Endodermal cell (in vitro differentiated cells): ENCODE results near the gene MOCOS. TPM values are rescaled to one million over a fixed set of nuclear protein-coding genes. Genes with fewer than 3 reads are reported as not detected.

Source experiments
- DNase-seq: peaks from one replicate; pipeline ENCODE4 v3.0.0-alpha.2; 2017
- H3K27ac ChIP-seq: 2 replicates; pipeline ENCODE4 v1.5.1; 2013; ENCODE audit warnings: mild to moderate bottlenecking, low read depth, low read length, moderate library complexity
- H3K27me3 ChIP-seq: 2 replicates; pipeline ENCODE4 v1.6.1; 2013; ENCODE audit warnings: mild to moderate bottlenecking, low read length, moderate library complexity; ENCODE audit not compliant: insufficient read depth, control insufficient read depth, poor library complexity, severe bottlenecking
- H3K36me3 ChIP-seq: 2 replicates; pipeline ENCODE4 v1.7.0; 2013; ENCODE audit warnings: mild to moderate bottlenecking, low read length, moderate library complexity; ENCODE audit not compliant: control insufficient read depth, insufficient read depth
- H3K4me1 ChIP-seq: one replicate; pipeline ENCODE4 v1.7.0; 2013; ENCODE audit warnings: low read length; ENCODE audit not compliant: control insufficient read depth, insufficient read depth
- H3K4me3 ChIP-seq: 2 replicates; pipeline ENCODE4 v1.5.1; 2013; ENCODE audit warnings: mild to moderate bottlenecking, low read length, moderate library complexity
- H3K9ac ChIP-seq: 2 replicates; pipeline ENCODE4 v1.6.1; 2013; ENCODE audit warnings: mild to moderate bottlenecking, low read length, moderate library complexity; ENCODE audit not compliant: poor library complexity, severe bottlenecking; ENCODE audit errors: extremely low read depth
- H3K9me3 ChIP-seq: 2 replicates; pipeline ENCODE4 v1.6.1; 2013; ENCODE audit warnings: mild to moderate bottlenecking, low read length, moderate library complexity; ENCODE audit not compliant: control insufficient read depth
- H3K27ac Mint-ChIP-seq: 2 replicates; pipeline ENCODE4 v1.8.0; 2020; ENCODE audit warnings: mixed read lengths
- H3K27me3 Mint-ChIP-seq: 2 replicates; pipeline ENCODE4 v1.8.0; 2021; ENCODE audit warnings: mild to moderate bottlenecking, mixed read lengths; ENCODE audit not compliant: insufficient read depth
- H3K36me3 Mint-ChIP-seq: 2 replicates; pipeline ENCODE4 v1.8.0; 2020; ENCODE audit warnings: low read depth, mixed read lengths
- H3K4me1 Mint-ChIP-seq: 2 replicates; pipeline ENCODE4 v1.8.0; 2020; ENCODE audit warnings: mixed read lengths
- H3K4me3 Mint-ChIP-seq: 2 replicates; pipeline ENCODE4 v1.8.0; 2020; ENCODE audit warnings: mild to moderate bottlenecking, moderate library complexity, mixed read lengths
- H3K9me3 Mint-ChIP-seq: 2 replicates; pipeline ENCODE4 v1.8.0; 2020; ENCODE audit warnings: mild to moderate bottlenecking, mixed read lengths
- WGBS, 2 experiments: methylation state at CpG; one replicate each; pipeline versions ENCODE4 v1.1.5 to v1.1.7; 2013; ENCODE audit warnings: missing lambda C conversion rate in 2 of 2, mixed read lengths in 1 of 2; ENCODE audit not compliant: insufficient coverage in 1 of 2, insufficient read length in 1 of 2; 5-methylcytosine and 5-hydroxymethylcytosine counted together
- total RNA-seq, 2 donors: library from RNA; stranded (reverse); fragmentation: NEBNext Ultra II Directional in 1 of 2; extraction: Animal tissue kit (Norgen Biotek cat#: 25700) in 1 of 2; gene quantifications; 2 replicates in 1 of 2; 3 replicates in 1 of 2; pipeline ENCODE4 v1.2.1, GENCODE V29; 2021
- TF ChIP-seq, protein P1 (sequence below): fragments of 200-600 bp; sonication (generic); conservative IDR thresholded peaks from 2 replicates; pipeline ENCODE4 v1.5.0; 2021; ENCODE audit warnings: antibody characterized with exemption, mild to moderate bottlenecking

The MOCOS gene
- total RNA-seq, 2 donors from 2014 or later, result 0.51 to 1.4 TPM

DNA sequence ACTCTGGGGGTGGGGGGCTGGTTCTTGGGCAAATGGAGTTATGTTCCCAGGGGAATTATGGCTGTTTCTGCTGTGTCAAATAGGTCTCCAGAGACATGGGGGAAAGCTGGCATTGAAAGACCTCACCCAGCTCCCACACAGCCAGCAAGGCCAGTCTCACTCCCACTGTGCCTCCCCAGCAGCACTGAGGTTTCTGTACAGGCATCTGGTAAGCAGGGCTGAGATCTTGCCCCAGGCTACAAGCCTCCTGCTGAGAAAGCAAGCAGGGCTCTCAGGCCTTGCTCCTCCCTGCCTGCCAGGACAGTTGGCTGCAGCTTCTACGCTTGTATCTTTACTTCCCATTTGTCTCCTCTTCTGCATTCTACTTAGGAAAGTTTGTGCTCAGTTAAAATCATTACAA lies 59.7 kb downstream of the MOCOS start:
- 92% methylated on average over 1 of the region's 1 CpG; no CpG with 5 or more reads in 1 of the 2 experiments for WGBS, 2 experiments
- Histone ChIP-seq H3K9ac (no peak overlapping the region), H3K27ac (no peak overlapping the region), H3K4me1 (no peaks in the 10 kb centered on the region), H3K4me3 (no peak overlapping the region), H3K27me3 (no peaks in the 10 kb centered on the region), H3K9me3 (no peaks in the 10 kb centered on the region), H3K36me3 (no peaks in the 10 kb centered on the region)
- peak; percentile 54 for DNase-seq
- H3K4me3 Mint-ChIP-seq, result no peak overlapping the region
- no peak overlapping the region for H3K27ac Mint-ChIP-seq
- H3K36me3 Mint-ChIP-seq, result no peaks in the 10 kb centered on the region
- H3K9me3 Mint-ChIP-seq, result peaks cover 20% of the 10 kb centered on the region
- H3K27me3 Mint-ChIP-seq, result no peaks in the 10 kb centered on the region
- TF ChIP-seq, protein P1, sequence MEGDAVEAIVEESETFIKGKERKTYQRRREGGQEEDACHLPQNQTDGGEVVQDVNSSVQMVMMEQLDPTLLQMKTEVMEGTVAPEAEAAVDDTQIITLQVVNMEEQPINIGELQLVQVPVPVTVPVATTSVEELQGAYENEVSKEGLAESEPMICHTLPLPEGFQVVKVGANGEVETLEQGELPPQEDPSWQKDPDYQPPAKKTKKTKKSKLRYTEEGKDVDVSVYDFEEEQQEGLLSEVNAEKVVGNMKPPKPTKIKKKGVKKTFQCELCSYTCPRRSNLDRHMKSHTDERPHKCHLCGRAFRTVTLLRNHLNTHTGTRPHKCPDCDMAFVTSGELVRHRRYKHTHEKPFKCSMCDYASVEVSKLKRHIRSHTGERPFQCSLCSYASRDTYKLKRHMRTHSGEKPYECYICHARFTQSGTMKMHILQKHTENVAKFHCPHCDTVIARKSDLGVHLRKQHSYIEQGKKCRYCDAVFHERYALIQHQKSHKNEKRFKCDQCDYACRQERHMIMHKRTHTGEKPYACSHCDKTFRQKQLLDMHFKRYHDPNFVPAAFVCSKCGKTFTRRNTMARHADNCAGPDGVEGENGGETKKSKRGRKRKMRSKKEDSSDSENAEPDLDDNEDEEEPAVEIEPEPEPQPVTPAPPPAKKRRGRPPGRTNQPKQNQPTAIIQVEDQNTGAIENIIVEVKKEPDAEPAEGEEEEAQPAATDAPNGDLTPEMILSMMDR, result no peak
- peaks cover 6% of the 10 kb centered on the region for H3K4me1 Mint-ChIP-seq

DNA sequence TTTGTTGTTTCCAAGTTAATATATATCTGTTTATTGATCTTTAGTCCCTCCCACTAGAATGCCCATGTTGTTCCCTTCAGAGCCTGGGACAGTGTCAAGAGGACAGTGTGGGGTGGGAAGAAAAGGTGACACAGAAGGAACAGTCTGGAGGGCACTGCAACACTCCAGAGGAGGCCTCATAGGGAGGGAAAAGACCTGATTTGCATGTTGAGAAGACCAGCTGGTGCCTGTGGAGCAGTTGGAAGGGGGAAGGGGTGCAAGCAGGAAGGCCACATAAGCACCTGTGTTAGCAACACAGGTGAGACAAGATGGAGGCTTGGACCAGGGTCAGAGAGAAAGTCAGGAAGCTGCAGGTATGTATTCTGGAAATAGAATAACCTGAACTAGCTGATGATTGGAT lies 62.1 kb downstream of the MOCOS start:
- H3K9ac ChIP-seq, result no peak overlapping the region
- no peaks in the 10 kb centered on the region for H3K4me1 ChIP-seq
- no peaks in the 10 kb centered on the region for H3K36me3 Mint-ChIP-seq
- DNase-seq, result no peak
- H3K27ac Mint-ChIP-seq, result no peak overlapping the region
- no peak overlapping the region for H3K27ac ChIP-seq
- H3K27me3 ChIP-seq, result no peaks in the 10 kb centered on the region
- TF ChIP-seq, protein P1, result no peak
- no peak overlapping the region for H3K4me3 ChIP-seq
- H3K4me1 Mint-ChIP-seq, result peaks cover 6% of the 10 kb centered on the region
- peaks cover 13% of the 10 kb centered on the region for H3K9me3 Mint-ChIP-seq
- no peaks in the 10 kb centered on the region for H3K36me3 ChIP-seq
- no peak overlapping the region for H3K4me3 Mint-ChIP-seq
- H3K9me3 ChIP-seq, result no peaks in the 10 kb centered on the region
- H3K27me3 Mint-ChIP-seq, result no peaks in the 10 kb centered on the region

DNA sequence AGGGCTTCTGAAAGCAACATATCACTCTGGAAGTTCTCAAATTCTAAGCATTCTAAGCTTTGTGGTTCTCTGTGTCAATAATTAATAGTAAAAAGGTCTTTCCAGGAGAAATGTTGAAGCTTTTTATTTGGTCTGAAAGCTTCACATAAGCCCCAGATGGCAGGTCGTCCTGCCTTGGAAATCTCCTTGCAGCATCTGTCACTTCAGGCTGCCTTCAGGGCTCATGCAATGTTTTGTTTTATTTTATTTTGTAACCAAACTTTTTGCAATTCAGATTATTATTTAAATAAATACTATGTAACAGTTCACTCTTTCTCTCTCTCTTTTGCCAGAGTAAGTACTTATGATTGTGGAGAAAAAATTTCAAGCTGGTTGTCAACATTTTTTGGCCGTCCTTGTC lies 63.5 kb downstream of the MOCOS start:
- Histone ChIP-seq H3K9me3 (no peaks in the 10 kb centered on the region), H3K36me3 (no peaks in the 10 kb centered on the region), H3K27me3 (no peaks in the 10 kb centered on the region), H3K9ac (no peak overlapping the region), H3K4me3 (no peak overlapping the region), H3K4me1 (no peaks in the 10 kb centered on the region), H3K27ac (no peak overlapping the region)
- peaks cover 13% of the 10 kb centered on the region for H3K9me3 Mint-ChIP-seq
- H3K27me3 Mint-ChIP-seq, result no peaks in the 10 kb centered on the region
- H3K36me3 Mint-ChIP-seq, result no peaks in the 10 kb centered on the region
- no peak overlapping the region for H3K27ac Mint-ChIP-seq
- H3K4me1 Mint-ChIP-seq, result peaks cover 6% of the 10 kb centered on the region
- TF ChIP-seq, protein P1, result no peak
- no peak for DNase-seq
- 81 to 90% methylated on average over 2 of the region's 2 CpGs for WGBS, 2 experiments
- no peak overlapping the region for H3K4me3 Mint-ChIP-seq
